CD4-positive, alpha-beta T cell (primary cell): ENCODE results near the gene FAM184A. TPM values are rescaled to one million over a fixed set of nuclear protein-coding genes. Genes with fewer than 3 reads are reported as not detected.

Experiments
- ATAC-seq: fragments of 200-7000 bp; cut with Tn5 transposase; one replicate; pipeline ENCODE4 v1.10.0; 2022; ENCODE audit warnings: mild to moderate bottlenecking; ENCODE audit not compliant: poor library complexity
- CTCF ChIA-PET: fragments of 350-600 bp; sonication (Branson Sonifier 250); formaldehyde crosslinking; loops from one replicate; lab custom pipeline; 2021; ENCODE audit warnings: antibody characterized with exemption, inconsistent platforms; lab: Charles Lee
- POLR2A ChIA-PET: fragments of 350-600 bp; sonication (Branson Sonifier 250); formaldehyde crosslinking; loops from one replicate; lab custom pipeline; 2021; ENCODE audit warnings: antibody characterized with exemption, inconsistent platforms; lab: Charles Lee
- DNase-seq, 14 experiments: peaks; one replicate each; pipeline ENCODE4 v3.0.0-alpha.2; 2013 to 2020; ENCODE audit warnings: mixed read lengths in 2 of 14
- H3K27ac ChIP-seq, 2 donors: one replicate each; pipeline versions ENCODE4 v1.5.1 to v1.7.0; 2013; ENCODE audit warnings: low read length in 2 of 2, low read depth in 1 of 2, mild to moderate bottlenecking in 1 of 2
- H3K27me3 ChIP-seq, 2 experiments: 1 replicate in 1 of 2; 2 replicates in 1 of 2; pipeline versions ENCODE4 v1.6.1 to v1.7.0; 2013; ENCODE audit warnings: low read length in 2 of 2, control low read depth in 1 of 2, mild to moderate bottlenecking in 1 of 2, moderate library complexity in 1 of 2; ENCODE audit not compliant: insufficient read depth in 2 of 2, control insufficient read depth in 1 of 2
- H3K36me3 ChIP-seq: one replicate; pipeline ENCODE4 v1.6.1; 2013; ENCODE audit warnings: low read length, control low read depth; ENCODE audit not compliant: insufficient read depth
- H3K4me1 ChIP-seq: one replicate; pipeline ENCODE4 v1.6.1; 2013; ENCODE audit warnings: low read length, control low read depth; ENCODE audit not compliant: insufficient read depth
- H3K4me3 ChIP-seq: one replicate; pipeline ENCODE4 v1.5.1; 2013; ENCODE audit warnings: mild to moderate bottlenecking, low read length, moderate library complexity
- H3K9me3 ChIP-seq, 2 experiments: 1 replicate in 1 of 2; 2 replicates in 1 of 2; pipeline versions ENCODE4 v1.6.1 to v1.7.0; 2013; ENCODE audit warnings: low read length in 2 of 2, mild to moderate bottlenecking in 2 of 2, control low read depth in 1 of 2, moderate library complexity in 1 of 2; ENCODE audit not compliant: control insufficient read depth in 1 of 2, insufficient read depth in 1 of 2
- H3K27ac Mint-ChIP-seq: one replicate; pipeline ENCODE4 v1.8.0; 2020; ENCODE audit warnings: mixed read lengths
- H3K27me3 Mint-ChIP-seq: one replicate; pipeline ENCODE4 v1.8.0; 2021; ENCODE audit warnings: mixed read lengths
- H3K36me3 Mint-ChIP-seq: one replicate; pipeline ENCODE4 v1.8.0; 2021; ENCODE audit warnings: low read depth, mixed read lengths
- H3K4me1 Mint-ChIP-seq: one replicate; pipeline ENCODE4 v1.8.0; 2021; ENCODE audit warnings: low read depth, mixed read lengths
- H3K4me3 Mint-ChIP-seq: one replicate; pipeline ENCODE4 v1.8.0; 2020; ENCODE audit warnings: mild to moderate bottlenecking, mixed read lengths
- H3K9me3 Mint-ChIP-seq: one replicate; pipeline ENCODE4 v1.8.0; 2020; ENCODE audit warnings: mixed read lengths
- intact Hi-C, 2 experiments: fragments of 100-400 bp; cut with DNase I in 1 of 2; cut with micrococcal nuclease in 1 of 2; formaldehyde crosslinking; loops; one replicate each; pipeline versions ENCODE4 v1.15.1 to v1.9.0; 2023 to 2025; cut with DNase I, micrococcal nuclease
- total RNA-seq, 174 experiments: library from RNA in 2 of 174; stranded (reverse) in 2 of 174; gene quantifications; one replicate each; pipeline ENCODE4 v1.2.3 and lab custom pipeline; 2021 to 2026
- TF ChIP-seq, protein P1 (sequence below): fragments of 200-600 bp; IDR thresholded peaks from one replicate; pipeline ENCODE4 v1.8.0; 2022; ENCODE audit warnings: antibody characterized with exemption, mild to moderate bottlenecking

FAM184A gene
- total RNA-seq, 2 experiments from 2014 or later: 2.9 to 3.3 TPM

GRCh38 chr6:119052292-119052889, 26.1 kb downstream of the FAM184A start:
- no peaks in the 10 kb centered on the region for H3K36me3 Mint-ChIP-seq
- Histone ChIP-seq H3K4me3 (no peak overlapping the region), H3K36me3 (no peaks in the 10 kb centered on the region), H3K9me3 (no peaks in the 10 kb centered on the region), H3K27me3 (no peaks in the 10 kb centered on the region), H3K27ac (no peak overlapping the region), H3K4me1 (peaks cover 4% of the 10 kb centered on the region)
- ChIA-PET POLR2A (no interaction called here), CTCF (interaction anchor here (1.1 to 1.5 kb wide), 3 partner anchors 21 to 39 kb away, joined by 3 to 6 read pairs (median 4); no protein-coding TSS in a partner anchor)
- peaks cover 4% of the 10 kb centered on the region for H3K9me3 Mint-ChIP-seq
- TF ChIP-seq, protein P1, sequence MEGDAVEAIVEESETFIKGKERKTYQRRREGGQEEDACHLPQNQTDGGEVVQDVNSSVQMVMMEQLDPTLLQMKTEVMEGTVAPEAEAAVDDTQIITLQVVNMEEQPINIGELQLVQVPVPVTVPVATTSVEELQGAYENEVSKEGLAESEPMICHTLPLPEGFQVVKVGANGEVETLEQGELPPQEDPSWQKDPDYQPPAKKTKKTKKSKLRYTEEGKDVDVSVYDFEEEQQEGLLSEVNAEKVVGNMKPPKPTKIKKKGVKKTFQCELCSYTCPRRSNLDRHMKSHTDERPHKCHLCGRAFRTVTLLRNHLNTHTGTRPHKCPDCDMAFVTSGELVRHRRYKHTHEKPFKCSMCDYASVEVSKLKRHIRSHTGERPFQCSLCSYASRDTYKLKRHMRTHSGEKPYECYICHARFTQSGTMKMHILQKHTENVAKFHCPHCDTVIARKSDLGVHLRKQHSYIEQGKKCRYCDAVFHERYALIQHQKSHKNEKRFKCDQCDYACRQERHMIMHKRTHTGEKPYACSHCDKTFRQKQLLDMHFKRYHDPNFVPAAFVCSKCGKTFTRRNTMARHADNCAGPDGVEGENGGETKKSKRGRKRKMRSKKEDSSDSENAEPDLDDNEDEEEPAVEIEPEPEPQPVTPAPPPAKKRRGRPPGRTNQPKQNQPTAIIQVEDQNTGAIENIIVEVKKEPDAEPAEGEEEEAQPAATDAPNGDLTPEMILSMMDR: no peak
- peak overlapping the region; percentile 28 for H3K27ac Mint-ChIP-seq
- ATAC-seq (peak; percentile 55), DNase-seq (peak in 3 of 14 experiments; percentile 19 to 24 (median 20))
- H3K27me3 Mint-ChIP-seq: no peaks in the 10 kb centered on the region
- H3K4me3 Mint-ChIP-seq: no peak overlapping the region
- peaks cover 29% of the 10 kb centered on the region for H3K4me1 Mint-ChIP-seq
- intact Hi-C loops: loop anchor here in 1 of 2 experiments (1.0 to 2.0 kb wide), 2 partner anchors 26 to 58 kb away; partner anchors contain the start of gene FAM184A

GRCh38 chr6:119044255-119044654, 34.2 kb downstream of the FAM184A start:
- H3K9me3 ChIP-seq: no peaks in the 10 kb centered on the region
- H3K27ac Mint-ChIP-seq: no peak overlapping the region
- H3K4me3 Mint-ChIP-seq: no peak overlapping the region

DNA sequence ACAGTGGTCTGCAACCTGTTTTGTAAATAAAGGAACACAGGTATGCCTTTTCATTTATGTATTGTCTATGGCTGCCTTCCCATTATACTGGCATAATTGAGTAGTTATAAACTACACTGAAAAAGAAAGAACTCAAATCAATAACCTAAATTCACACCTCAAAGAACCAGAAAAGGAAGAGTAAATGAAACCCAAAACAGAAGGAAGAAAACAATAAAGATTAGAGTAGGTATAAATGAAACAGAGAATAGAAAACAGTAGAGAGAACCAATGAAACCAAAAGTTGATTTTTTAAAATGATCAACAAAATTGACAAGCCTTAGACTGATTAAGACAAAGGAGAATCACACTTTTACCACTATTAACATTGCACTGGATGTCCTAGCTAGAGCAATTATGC, 34.7 kb downstream of the FAM184A start:
- TF ChIP-seq, protein P1: no peak
- no peaks in the 10 kb centered on the region for H3K27me3 Mint-ChIP-seq
- H3K9me3 Mint-ChIP-seq: no peaks in the 10 kb centered on the region
- DNase-seq (no peak), ATAC-seq (no peak)
- H3K36me3 Mint-ChIP-seq: no peaks in the 10 kb centered on the region
- no peaks in the 10 kb centered on the region for H3K27me3 ChIP-seq
- intact Hi-C loops: no loop called here
- H3K4me3 ChIP-seq: no peak overlapping the region
- H3K27ac ChIP-seq: no peak overlapping the region
- H3K4me1 ChIP-seq: no peaks in the 10 kb centered on the region
- no peak overlapping the region for H3K27ac Mint-ChIP-seq
- H3K4me1 Mint-ChIP-seq: peaks cover 18% of the 10 kb centered on the region
- POLR2A ChIA-PET: no interaction called here
- no peaks in the 10 kb centered on the region for H3K9me3 ChIP-seq
- H3K36me3 ChIP-seq: no peaks in the 10 kb centered on the region
- no peak overlapping the region for H3K4me3 Mint-ChIP-seq
- CTCF ChIA-PET: no interaction called here

More at GRCh38 chr6:119044255-119044654, 34.2 kb downstream of the FAM184A start:
- Histone ChIP-seq H3K4me1 (no peaks in the 10 kb centered on the region), H3K4me3 (no peak overlapping the region), H3K36me3 (no peaks in the 10 kb centered on the region), H3K27ac (no peak overlapping the region), H3K27me3 (no peaks in the 10 kb centered on the region)
- H3K4me1 Mint-ChIP-seq: peaks cover 18% of the 10 kb centered on the region
- H3K36me3 Mint-ChIP-seq: no peaks in the 10 kb centered on the region
- ChIA-PET CTCF (no interaction called here), POLR2A (no interaction called here)
- H3K9me3 Mint-ChIP-seq: no peaks in the 10 kb centered on the region
- TF ChIP-seq, protein P1: no peak
- ATAC-seq (no peak), DNase-seq (no peak)
- intact Hi-C loops: no loop called here
- no peaks in the 10 kb centered on the region for H3K27me3 Mint-ChIP-seq
